IMR-90 (cell line): Measurements from ENCODE around the gene RNFT2. TPM values are rescaled to one million over a fixed set of nuclear protein-coding genes. Genes with fewer than 3 reads are reported as not detected.

Source experiments
- ATAC-seq: fragments of 200-7000 bp; cut with Tn5 transposase; 2 replicates; pipeline ENCODE4 v1.9.1; 2020; ENCODE audit warnings: low read depth, mild to moderate bottlenecking, moderate library complexity
- BruUV-seq: library from RNA; stranded (reverse); fragments of 400-500 nt; replicated peaks from 2 replicates; lab custom pipeline; 2021; lab: Mats Ljungman, UMichigan
- CTCF ChIA-PET: fragments of 300-600 bp; formaldehyde crosslinking; extraction: SDS; loops from one replicate; lab custom pipeline; 2021; ENCODE audit warnings: antibody characterized with exemption; lab: Yijun Ruan, JAX
- POLR2A ChIA-PET: fragments of 300-600 bp; sonication (Branson Sonifier 250); formaldehyde crosslinking; loops from one replicate; lab custom pipeline; 2022; ENCODE audit warnings: antibody characterized with exemption; ENCODE audit not compliant: unreplicated experiment; lab: Charles Lee
- DNase-seq: peaks from one replicate; pipeline ENCODE4 v3.0.0; 2013
- H2AFZ ChIP-seq: replicated peaks from 2 replicates; pipeline ENCODE3; 2013; ENCODE audit warnings: low read length, mild to moderate bottlenecking; ENCODE audit not compliant: poor library complexity
- H2AK5ac ChIP-seq: 2 replicates; pipeline ENCODE4 v1.6.1; 2013; ENCODE audit warnings: low read depth, low read length, inconsistent platforms
- H2AK9ac ChIP-seq: replicated peaks from 2 replicates; pipeline ENCODE3; 2013; ENCODE audit warnings: mild to moderate bottlenecking, low read depth, low read length, moderate library complexity; ENCODE audit not compliant: poor library complexity
- H2BK120ac ChIP-seq: 2 replicates; pipeline ENCODE4 v1.6.1; 2013; ENCODE audit warnings: low read depth, low read length, inconsistent platforms
- H2BK15ac ChIP-seq: 3 replicates; pipeline ENCODE4 v1.6.1; 2013; ENCODE audit warnings: low read depth, low read length, inconsistent platforms
- H2BK20ac ChIP-seq: 2 replicates; pipeline ENCODE4 v1.6.1; 2013; ENCODE audit warnings: low read depth, mild to moderate bottlenecking, inconsistent platforms, low read length, moderate library complexity
- H2BK5ac ChIP-seq: 2 replicates; pipeline ENCODE4 v1.6.1; 2013; ENCODE audit warnings: mild to moderate bottlenecking, low read depth, low read length, inconsistent platforms; ENCODE audit not compliant: poor library complexity, severe bottlenecking
- H3K14ac ChIP-seq: replicated peaks from 2 replicates; pipeline ENCODE4 v1.6.1; 2013; ENCODE audit warnings: low read depth, low read length, inconsistent platforms
- H3K18ac ChIP-seq: 2 replicates; pipeline ENCODE4 v1.6.1; 2013; ENCODE audit warnings: low read depth, low read length, control low read depth
- H3K23ac ChIP-seq: 2 replicates; pipeline ENCODE4 v1.6.1; 2013; ENCODE audit warnings: low read depth, low read length, inconsistent platforms
- H3K27ac ChIP-seq: 2 replicates; pipeline ENCODE4 v1.5.1; 2013; ENCODE audit warnings: mild to moderate bottlenecking, control low read depth, low read length; ENCODE audit not compliant: insufficient read depth
- H3K27me3 ChIP-seq: 2 replicates; pipeline ENCODE4 v1.6.1; 2013; ENCODE audit warnings: low read length; ENCODE audit not compliant: control insufficient read depth, insufficient read depth
- H3K36me3 ChIP-seq: 2 replicates; pipeline ENCODE4 v1.6.1; 2013; ENCODE audit warnings: low read length, mixed read lengths; ENCODE audit not compliant: control insufficient read depth, insufficient read depth
- H3K4ac ChIP-seq: 2 replicates; pipeline ENCODE4 v1.6.1; 2013; ENCODE audit warnings: low read depth, low read length, inconsistent platforms
- H3K4me1 ChIP-seq: 2 replicates; pipeline ENCODE4 v1.6.1; 2013; ENCODE audit warnings: low read length, mixed read lengths; ENCODE audit not compliant: control insufficient read depth, insufficient read depth
- H3K4me2 ChIP-seq: 2 replicates; pipeline ENCODE4 v1.6.1; 2013; ENCODE audit warnings: low read depth, mild to moderate bottlenecking, control low read depth, low read length, moderate library complexity
- H3K4me3 ChIP-seq: 2 replicates; pipeline ENCODE4 v1.5.1; 2013; ENCODE audit warnings: low read depth, mild to moderate bottlenecking, control low read depth, low read length, moderate library complexity; ENCODE audit not compliant: insufficient read depth
- H3K56ac ChIP-seq: 2 replicates; pipeline ENCODE4 v1.6.1; 2013; ENCODE audit warnings: low read length, inconsistent platforms; ENCODE audit not compliant: insufficient read depth; ENCODE audit errors: extremely low read depth
- H3K79me1 ChIP-seq, 2 experiments: 2 replicates each; pipeline ENCODE4 v1.6.1; 2013; ENCODE audit warnings: low read length in 2 of 2, inconsistent platforms in 1 of 2, low read depth in 1 of 2
- H3K9ac ChIP-seq: 2 replicates; pipeline ENCODE4 v1.6.1; 2013; ENCODE audit warnings: low read depth, low read length, control low read depth
- H3K9me1 ChIP-seq: 2 replicates; pipeline ENCODE4 v1.6.1; 2013; ENCODE audit warnings: low read length, inconsistent platforms; ENCODE audit not compliant: insufficient read depth
- H3K9me3 ChIP-seq: 2 replicates; pipeline ENCODE4 v1.6.1; 2013; ENCODE audit warnings: low read length; ENCODE audit not compliant: control insufficient read depth, insufficient read depth
- H4K20me1 ChIP-seq: 2 replicates; pipeline ENCODE4 v1.6.1; 2013; ENCODE audit warnings: low read length, inconsistent platforms; ENCODE audit not compliant: insufficient read depth
- H4K5ac ChIP-seq: 2 replicates; pipeline ENCODE4 v1.6.1; 2013; ENCODE audit warnings: mild to moderate bottlenecking, low read depth, low read length, control low read depth
- H4K8ac ChIP-seq, 2 experiments: 2 replicates each; pipeline ENCODE4 v1.6.1; 2013; ENCODE audit warnings: low read depth in 2 of 2, low read length in 2 of 2, control low read depth in 1 of 2, inconsistent platforms in 1 of 2
- H4K91ac ChIP-seq: 2 replicates; pipeline ENCODE4 v1.6.1; 2013; ENCODE audit warnings: low read depth, low read length, inconsistent platforms; ENCODE audit not compliant: insufficient read depth
- BHLHE40 ChIP-seq: fragments of 150-350 bp; IDR thresholded peaks from 2 replicates; pipeline ENCODE4 v1.6.1; 2016; ENCODE audit warnings: mild to moderate bottlenecking, low read depth, low read length
- CEBPB ChIP-seq: IDR thresholded peaks from 2 replicates; pipeline ENCODE4 v1.6.1; 2012; ENCODE audit warnings: low read depth, low read length, improper control_type of control experiment
- CHD1 ChIP-seq: IDR thresholded peaks from 2 replicates; pipeline ENCODE4 v1.6.1; 2012; ENCODE audit warnings: low read depth, low read length, improper control_type of control experiment
- ELK1 ChIP-seq: fragments of 150-350 bp; IDR thresholded peaks from 2 replicates; pipeline ENCODE4 v1.6.1; 2016; ENCODE audit warnings: low read depth, mild to moderate bottlenecking, low read length, moderate library complexity, borderline replicate concordance
- FOS ChIP-seq: fragments of 150-350 bp; IDR thresholded peaks from 2 replicates; pipeline ENCODE4 v1.6.1; 2016; ENCODE audit warnings: low read depth, low read length
- MAFK ChIP-seq: IDR thresholded peaks from 2 replicates; pipeline ENCODE4 v1.6.1; 2012; ENCODE audit warnings: low read depth, low read length, improper control_type of control experiment
- MAZ ChIP-seq: IDR thresholded peaks from 2 replicates; pipeline ENCODE4 v1.6.1; 2012; ENCODE audit warnings: low read depth, mild to moderate bottlenecking, low read length, improper control_type of control experiment, moderate library complexity, borderline replicate concordance
- MXI1 ChIP-seq: IDR thresholded peaks from 2 replicates; pipeline ENCODE4 v1.6.1; 2012; ENCODE audit warnings: low read depth, mild to moderate bottlenecking, low read length, moderate library complexity, borderline replicate concordance
- NFE2L2 ChIP-seq: fragments of 150-350 bp; IDR thresholded peaks from 2 replicates; pipeline ENCODE4 v1.6.1; 2016; ENCODE audit warnings: low read depth, mild to moderate bottlenecking, low read length
- POLR2A ChIP-seq: IDR thresholded peaks from 2 replicates; pipeline ENCODE4 v1.6.1; 2012; ENCODE audit warnings: mild to moderate bottlenecking, low read depth, low read length
- RAD21 ChIP-seq: IDR thresholded peaks from 2 replicates; pipeline ENCODE4 v1.6.1; 2012; ENCODE audit warnings: low read length, improper control_type of control experiment
- RCOR1 ChIP-seq: IDR thresholded peaks from 2 replicates; pipeline ENCODE4 v1.6.1; 2012; ENCODE audit warnings: mild to moderate bottlenecking, low read length, improper control_type of control experiment; ENCODE audit not compliant: insufficient replicate concordance
- SMC3 ChIP-seq: fragments of 150-350 bp; IDR thresholded peaks from 2 replicates; pipeline ENCODE4 v1.6.1; 2016; ENCODE audit warnings: low read depth, mild to moderate bottlenecking, antibody characterized with exemption, low read length, moderate library complexity
- USF2 ChIP-seq: fragments of 150-350 bp; IDR thresholded peaks from 2 replicates; pipeline ENCODE4 v1.6.1; 2017; ENCODE audit warnings: mild to moderate bottlenecking, antibody characterized with exemption, low read length, low read depth
- WGBS, 2 experiments: methylation state at CpG; one replicate each; pipeline versions ENCODE4 v1.1.5 to v1.1.7; 2013; ENCODE audit warnings: missing lambda C conversion rate in 2 of 2; ENCODE audit not compliant: insufficient read length in 1 of 2; ENCODE audit errors: extremely low coverage in 2 of 2; 5-methylcytosine and 5-hydroxymethylcytosine counted together
- dilution Hi-C: fragments of 300-500 bp; cut with HindIII; formaldehyde crosslinking; loops from one replicate; pipeline ENCODE4 v1.14.3; 2018; ENCODE audit warnings: low sequenced_read_pairs; ENCODE audit not compliant: unreplicated experiment
- in situ Hi-C: fragments of 300-500 bp; cut with MboI; formaldehyde crosslinking; loops from 3 replicates; pipeline ENCODE4 v1.14.3; 2019; ENCODE audit warnings: low sequenced_read_pairs, inconsistent platforms, mixed read lengths
- intact Hi-C: fragments of 100-400 bp; cut with micrococcal nuclease; formaldehyde crosslinking; loops from 2 replicates; pipeline ENCODE4 v1.10.0; 2022
- polyA plus RNA-seq, 3 experiments: library from polyadenylated mRNA; depleted of rRNA; stranded (reverse); fragments of >200 nt; gene quantifications; 2 replicates each; pipeline ENCODE4 v1.2.3, GENCODE V29; 2012; ENCODE audit warnings: low replicate concordance in 1 of 3
- total RNA-seq: library from RNA; depleted of rRNA; stranded (reverse); fragments of >200 nt; gene quantifications from 2 replicates; pipeline ENCODE4 v1.2.3, GENCODE V29; 2012
- TF ChIP-seq, protein P1 (sequence below): conservative IDR thresholded peaks from 2 replicates; pipeline ENCODE4 v1.5.1; 2012; ENCODE audit warnings: mild to moderate bottlenecking, low read depth, low read length, improper control_type of control experiment

The RNFT2 gene
- total and polyA plus RNA-seq, 2 of the 4 experiments (the other 2 are of a cell fraction) = 1.6 to 2.3 TPM

GRCh38 chr12:116860263-116860662, 122.1 kb downstream of the RNFT2 start:
- Histone ChIP-seq H2BK15ac (no peak overlapping the region), H2AK5ac (no peak overlapping the region), H4K91ac (no peak overlapping the region), H2BK5ac (no peak overlapping the region), H3K9ac (no peak overlapping the region), H4K20me1 (no peaks in the 10 kb centered on the region), H3K27me3 (no peaks in the 10 kb centered on the region; the same call in 1 of the 2 replicates), H2AK9ac (no peak overlapping the region), H3K4me2 (no peak overlapping the region), H4K5ac (no peak overlapping the region), H3K36me3 (no peaks in the 10 kb centered on the region), H3K79me1 (no peaks in the 10 kb centered on the region), H4K8ac (no peak overlapping the region), H2BK20ac (no peak overlapping the region), H3K4me3 (no peak overlapping the region), H2BK120ac (no peak overlapping the region), H3K9me3 (no peaks in the 10 kb centered on the region), H3K4me1 (peaks cover 5% of the 10 kb centered on the region), H3K9me1 (peaks cover 14% of the 10 kb centered on the region), H3K56ac (no peak overlapping the region), H3K18ac (no peak overlapping the region), H3K27ac (no peak overlapping the region), H3K23ac (no peak overlapping the region), H3K4ac (no peak overlapping the region), H3K14ac (no peak overlapping the region), H2AFZ (no peak overlapping the region)
- no CpG with 5 or more reads among the region's 3 CpGs for WGBS, 2 experiments
- TF ChIP-seq CEBPB (no peak), CHD1 (no peak), MAZ (no peak), MXI1 (no peak), RCOR1 (no peak), NFE2L2 (no peak), RAD21 (no peak), ELK1 (no peak), POLR2A (no peak), SMC3 (no peak), BHLHE40 (no peak), FOS (no peak), MAFK (no peak), USF2 (no peak)
- TF ChIP-seq, protein P1, sequence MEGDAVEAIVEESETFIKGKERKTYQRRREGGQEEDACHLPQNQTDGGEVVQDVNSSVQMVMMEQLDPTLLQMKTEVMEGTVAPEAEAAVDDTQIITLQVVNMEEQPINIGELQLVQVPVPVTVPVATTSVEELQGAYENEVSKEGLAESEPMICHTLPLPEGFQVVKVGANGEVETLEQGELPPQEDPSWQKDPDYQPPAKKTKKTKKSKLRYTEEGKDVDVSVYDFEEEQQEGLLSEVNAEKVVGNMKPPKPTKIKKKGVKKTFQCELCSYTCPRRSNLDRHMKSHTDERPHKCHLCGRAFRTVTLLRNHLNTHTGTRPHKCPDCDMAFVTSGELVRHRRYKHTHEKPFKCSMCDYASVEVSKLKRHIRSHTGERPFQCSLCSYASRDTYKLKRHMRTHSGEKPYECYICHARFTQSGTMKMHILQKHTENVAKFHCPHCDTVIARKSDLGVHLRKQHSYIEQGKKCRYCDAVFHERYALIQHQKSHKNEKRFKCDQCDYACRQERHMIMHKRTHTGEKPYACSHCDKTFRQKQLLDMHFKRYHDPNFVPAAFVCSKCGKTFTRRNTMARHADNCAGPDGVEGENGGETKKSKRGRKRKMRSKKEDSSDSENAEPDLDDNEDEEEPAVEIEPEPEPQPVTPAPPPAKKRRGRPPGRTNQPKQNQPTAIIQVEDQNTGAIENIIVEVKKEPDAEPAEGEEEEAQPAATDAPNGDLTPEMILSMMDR = no peak
- ATAC-seq (no peak), DNase-seq (no peak)
- in situ Hi-C loops (no loop called here), dilution Hi-C loops (no loop called here), intact Hi-C loops (no loop called here)
- ChIA-PET CTCF (interaction anchor here (1.3 kb wide), 1 partner anchor 56 kb away, joined by 4 read pairs; no protein-coding TSS in a partner anchor), POLR2A (no interaction called here)
- no TSS peak for BruUV-seq
